ENCODE measurements around the gene MMP14. TPM values are rescaled to one million over a fixed set of nuclear protein-coding genes. Genes with fewer than 3 reads are reported as not detected.

Gene MMP14
- total and polyA plus RNA-seq, 2 of the 13 experiments (the other 11 are each of a cell fraction or from before 2014, with no cell fraction given) = 5.2 to 9.8 TPM

DNA sequence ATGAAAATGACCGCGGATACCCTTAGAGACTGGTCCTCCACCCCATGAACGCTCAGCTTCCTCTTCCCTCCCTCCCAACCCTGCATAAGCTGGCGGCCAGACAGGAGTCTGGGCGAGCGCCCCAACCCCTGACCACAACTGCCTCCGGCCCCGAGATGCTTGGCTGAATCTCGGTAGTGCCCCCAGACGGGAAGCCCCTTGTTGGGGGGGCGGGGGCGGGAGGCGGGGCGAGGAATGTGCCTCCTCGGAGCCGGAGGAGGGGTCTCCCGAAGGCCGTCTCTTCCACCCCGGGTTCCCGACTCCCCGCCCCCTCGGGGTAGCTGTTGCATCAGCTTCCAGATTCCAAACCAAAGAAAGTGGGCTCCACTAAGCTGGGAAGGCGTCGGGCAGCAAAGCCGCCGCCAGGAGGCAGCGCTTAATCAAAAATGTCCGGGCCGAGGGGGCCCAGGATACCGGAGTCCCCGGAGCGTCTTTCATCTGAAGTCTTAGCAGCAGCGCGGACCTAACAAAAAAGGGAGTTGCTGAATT, 13.8 kb upstream of the MMP14 start (continued):
- TF ChIP-seq, protein P1, sequence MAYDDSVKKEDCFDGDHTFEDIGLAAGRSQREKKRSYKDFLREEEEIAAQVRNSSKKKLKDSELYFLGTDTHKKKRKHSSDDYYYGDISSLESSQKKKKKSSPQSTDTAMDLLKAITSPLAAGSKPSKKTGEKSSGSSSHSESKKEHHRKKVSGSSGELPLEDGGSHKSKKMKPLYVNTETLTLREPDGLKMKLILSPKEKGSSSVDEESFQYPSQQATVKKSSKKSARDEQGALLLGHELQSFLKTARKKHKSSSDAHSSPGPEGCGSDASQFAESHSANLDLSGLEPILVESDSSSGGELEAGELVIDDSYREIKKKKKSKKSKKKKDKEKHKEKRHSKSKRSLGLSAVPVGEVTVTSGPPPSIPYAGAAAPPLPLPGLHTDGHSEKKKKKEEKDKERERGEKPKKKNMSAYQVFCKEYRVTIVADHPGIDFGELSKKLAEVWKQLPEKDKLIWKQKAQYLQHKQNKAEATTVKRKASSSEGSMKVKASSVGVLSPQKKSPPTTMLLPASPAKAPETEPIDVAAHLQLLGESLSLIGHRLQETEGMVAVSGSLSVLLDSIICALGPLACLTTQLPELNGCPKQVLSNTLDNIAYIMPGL (CRISPR knock-in tag; IDR thresholded peaks at IDR 0.05; ENCODE audit: borderline replicate concordance in 1 of 2, low read depth in 1 of 2) = peak; percentile 54 to 96; a peak in 3 of 4 replicates
- no peak for TF ChIP-seq ZBTB1 (CRISPR knock-in tag; IDR thresholded peaks at IDR 0.05; ENCODE audit: borderline replicate concordance)
- TF ChIP-seq, protein P2, sequence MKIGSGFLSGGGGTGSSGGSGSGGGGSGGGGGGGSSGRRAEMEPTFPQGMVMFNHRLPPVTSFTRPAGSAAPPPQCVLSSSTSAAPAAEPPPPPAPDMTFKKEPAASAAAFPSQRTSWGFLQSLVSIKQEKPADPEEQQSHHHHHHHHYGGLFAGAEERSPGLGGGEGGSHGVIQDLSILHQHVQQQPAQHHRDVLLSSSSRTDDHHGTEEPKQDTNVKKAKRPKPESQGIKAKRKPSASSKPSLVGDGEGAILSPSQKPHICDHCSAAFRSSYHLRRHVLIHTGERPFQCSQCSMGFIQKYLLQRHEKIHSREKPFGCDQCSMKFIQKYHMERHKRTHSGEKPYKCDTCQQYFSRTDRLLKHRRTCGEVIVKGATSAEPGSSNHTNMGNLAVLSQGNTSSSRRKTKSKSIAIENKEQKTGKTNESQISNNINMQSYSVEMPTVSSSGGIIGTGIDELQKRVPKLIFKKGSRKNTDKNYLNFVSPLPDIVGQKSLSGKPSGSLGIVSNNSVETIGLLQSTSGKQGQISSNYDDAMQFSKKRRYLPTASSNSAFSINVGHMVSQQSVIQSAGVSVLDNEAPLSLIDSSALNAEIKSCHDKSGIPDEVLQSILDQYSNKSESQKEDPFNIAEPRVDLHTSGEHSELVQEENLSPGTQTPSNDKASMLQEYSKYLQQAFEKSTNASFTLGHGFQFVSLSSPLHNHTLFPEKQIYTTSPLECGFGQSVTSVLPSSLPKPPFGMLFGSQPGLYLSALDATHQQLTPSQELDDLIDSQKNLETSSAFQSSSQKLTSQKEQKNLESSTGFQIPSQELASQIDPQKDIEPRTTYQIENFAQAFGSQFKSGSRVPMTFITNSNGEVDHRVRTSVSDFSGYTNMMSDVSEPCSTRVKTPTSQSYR (CRISPR knock-in tag; IDR thresholded peaks at IDR 0.05; ENCODE audit: borderline replicate concordance) = no peak
- TF ChIP-seq, protein P3, sequence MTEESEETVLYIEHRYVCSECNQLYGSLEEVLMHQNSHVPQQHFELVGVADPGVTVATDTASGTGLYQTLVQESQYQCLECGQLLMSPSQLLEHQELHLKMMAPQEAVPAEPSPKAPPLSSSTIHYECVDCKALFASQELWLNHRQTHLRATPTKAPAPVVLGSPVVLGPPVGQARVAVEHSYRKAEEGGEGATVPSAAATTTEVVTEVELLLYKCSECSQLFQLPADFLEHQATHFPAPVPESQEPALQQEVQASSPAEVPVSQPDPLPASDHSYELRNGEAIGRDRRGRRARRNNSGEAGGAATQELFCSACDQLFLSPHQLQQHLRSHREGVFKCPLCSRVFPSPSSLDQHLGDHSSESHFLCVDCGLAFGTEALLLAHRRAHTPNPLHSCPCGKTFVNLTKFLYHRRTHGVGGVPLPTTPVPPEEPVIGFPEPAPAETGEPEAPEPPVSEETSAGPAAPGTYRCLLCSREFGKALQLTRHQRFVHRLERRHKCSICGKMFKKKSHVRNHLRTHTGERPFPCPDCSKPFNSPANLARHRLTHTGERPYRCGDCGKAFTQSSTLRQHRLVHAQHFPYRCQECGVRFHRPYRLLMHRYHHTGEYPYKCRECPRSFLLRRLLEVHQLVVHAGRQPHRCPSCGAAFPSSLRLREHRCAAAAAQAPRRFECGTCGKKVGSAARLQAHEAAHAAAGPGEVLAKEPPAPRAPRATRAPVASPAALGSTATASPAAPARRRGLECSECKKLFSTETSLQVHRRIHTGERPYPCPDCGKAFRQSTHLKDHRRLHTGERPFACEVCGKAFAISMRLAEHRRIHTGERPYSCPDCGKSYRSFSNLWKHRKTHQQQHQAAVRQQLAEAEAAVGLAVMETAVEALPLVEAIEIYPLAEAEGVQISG (CRISPR knock-in tag; IDR thresholded peaks at IDR 0.05) = peak; percentile 59; the same call in 1 of the 2 replicates
- no peak for TF ChIP-seq ZNF790 (CRISPR knock-in tag; IDR thresholded peaks at IDR 0.05; ENCODE audit: borderline replicate concordance)
- no peak for TF ChIP-seq ZBTB8A (CRISPR knock-in tag; IDR thresholded peaks at IDR 0.05; ENCODE audit: borderline replicate concordance, low read depth)
- TF ChIP-seq, protein P4, sequence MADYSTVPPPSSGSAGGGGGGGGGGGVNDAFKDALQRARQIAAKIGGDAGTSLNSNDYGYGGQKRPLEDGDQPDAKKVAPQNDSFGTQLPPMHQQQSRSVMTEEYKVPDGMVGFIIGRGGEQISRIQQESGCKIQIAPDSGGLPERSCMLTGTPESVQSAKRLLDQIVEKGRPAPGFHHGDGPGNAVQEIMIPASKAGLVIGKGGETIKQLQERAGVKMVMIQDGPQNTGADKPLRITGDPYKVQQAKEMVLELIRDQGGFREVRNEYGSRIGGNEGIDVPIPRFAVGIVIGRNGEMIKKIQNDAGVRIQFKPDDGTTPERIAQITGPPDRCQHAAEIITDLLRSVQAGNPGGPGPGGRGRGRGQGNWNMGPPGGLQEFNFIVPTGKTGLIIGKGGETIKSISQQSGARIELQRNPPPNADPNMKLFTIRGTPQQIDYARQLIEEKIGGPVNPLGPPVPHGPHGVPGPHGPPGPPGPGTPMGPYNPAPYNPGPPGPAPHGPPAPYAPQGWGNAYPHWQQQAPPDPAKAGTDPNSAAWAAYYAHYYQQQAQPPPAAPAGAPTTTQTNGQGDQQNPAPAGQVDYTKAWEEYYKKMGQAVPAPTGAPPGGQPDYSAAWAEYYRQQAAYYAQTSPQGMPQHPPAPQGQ (CRISPR knock-in tag; IDR thresholded peaks at IDR 0.05; ENCODE audit: borderline replicate concordance) = no peak
- no peak; the same call in 1 of the 2 replicates for TF ChIP-seq ZNF232 (CRISPR knock-in tag; IDR thresholded peaks at IDR 0.05; ENCODE audit: borderline replicate concordance)
- no peak for TF ChIP-seq NCOA5 (CRISPR knock-in tag; IDR thresholded peaks at IDR 0.05)
- TF ChIP-seq STAG1 (CRISPR knock-in tag; IDR thresholded peaks at IDR 0.05) = peak; percentile 92
- TF ChIP-seq ZNF44 (CRISPR knock-in tag; IDR thresholded peaks at IDR 0.05) = no peak
- TF ChIP-seq ZNF782 (CRISPR knock-in tag; IDR thresholded peaks at IDR 0.05; ENCODE audit: borderline replicate concordance) = no peak
- no peak for TF ChIP-seq TBP (CRISPR knock-in tag; IDR thresholded peaks at IDR 0.05)
- no peak for TF ChIP-seq SUZ12 (IDR thresholded peaks at IDR 0.05; ENCODE audit: low read depth, low read length)
- no peak for TF ChIP-seq ZNF567 (CRISPR knock-in tag; IDR thresholded peaks at IDR 0.05; ENCODE audit: borderline replicate concordance)
- TF ChIP-seq PLRG1 (conservative IDR thresholded peaks at IDR 0.05) = no peak
- TF ChIP-seq SMARCC2 (IDR thresholded peaks at IDR 0.05) = no peak
- peak; percentile 62; the same call in 1 of the 2 replicates for TF ChIP-seq YEATS2 (CRISPR knock-in tag; IDR thresholded peaks at IDR 0.05; ENCODE audit: borderline replicate concordance)
- no peak for TF ChIP-seq ZBTB3 (CRISPR knock-in tag; IDR thresholded peaks at IDR 0.05; ENCODE audit: borderline replicate concordance, low read depth)
- no peak for TF ChIP-seq ZNF589 (CRISPR knock-in tag; conservative IDR thresholded peaks at IDR 0.05)
